ENCODE results near the gene FREM3.

GRCh38 chr4:143531788-143532491 lies 168.5 kb downstream of the FREM3 start:
- TF ChIP-seq KDM4A (IDR thresholded peaks at IDR 0.05; ENCODE audit: low read depth, low read length, severe bottlenecking) (no peak), EP300 (IDR thresholded peaks at IDR 0.05; ENCODE audit: borderline replicate concordance in 1 of 2, low read depth in 2 of 2, low read length in 2 of 2) (no peak), CEBPB (IDR thresholded peaks at IDR 0.05; ENCODE audit: low read depth, low read length) (no peak), KDM1A (IDR thresholded peaks at IDR 0.05; ENCODE audit: borderline replicate concordance, low read length) (no peak), GTF2F1 (IDR thresholded peaks at IDR 0.05; ENCODE audit: borderline replicate concordance, low read depth, low read length) (no peak), POLR2AphosphoS5 (IDR thresholded peaks at IDR 0.05; ENCODE audit: low read depth, low read length) (no peak), JUND (IDR thresholded peaks at IDR 0.05; ENCODE audit: low read length) (no peak), JUN (IDR thresholded peaks at IDR 0.05; ENCODE audit: low read depth, low read length) (no peak), SIN3A (conservative IDR thresholded peaks at IDR 0.05 in 1 of 2, IDR thresholded peaks at IDR 0.05 in 1 of 2; ENCODE audit: low read depth in 1 of 2, low read length in 2 of 2) (no peak), MAX (IDR thresholded peaks at IDR 0.05) (no peak), YY1 (IDR thresholded peaks at IDR 0.05; ENCODE audit: low read depth, low read length) (no peak), SP1 (IDR thresholded peaks at IDR 0.05; ENCODE audit: low read depth, low read length) (no peak)
- TF ChIP-seq, protein P1, sequence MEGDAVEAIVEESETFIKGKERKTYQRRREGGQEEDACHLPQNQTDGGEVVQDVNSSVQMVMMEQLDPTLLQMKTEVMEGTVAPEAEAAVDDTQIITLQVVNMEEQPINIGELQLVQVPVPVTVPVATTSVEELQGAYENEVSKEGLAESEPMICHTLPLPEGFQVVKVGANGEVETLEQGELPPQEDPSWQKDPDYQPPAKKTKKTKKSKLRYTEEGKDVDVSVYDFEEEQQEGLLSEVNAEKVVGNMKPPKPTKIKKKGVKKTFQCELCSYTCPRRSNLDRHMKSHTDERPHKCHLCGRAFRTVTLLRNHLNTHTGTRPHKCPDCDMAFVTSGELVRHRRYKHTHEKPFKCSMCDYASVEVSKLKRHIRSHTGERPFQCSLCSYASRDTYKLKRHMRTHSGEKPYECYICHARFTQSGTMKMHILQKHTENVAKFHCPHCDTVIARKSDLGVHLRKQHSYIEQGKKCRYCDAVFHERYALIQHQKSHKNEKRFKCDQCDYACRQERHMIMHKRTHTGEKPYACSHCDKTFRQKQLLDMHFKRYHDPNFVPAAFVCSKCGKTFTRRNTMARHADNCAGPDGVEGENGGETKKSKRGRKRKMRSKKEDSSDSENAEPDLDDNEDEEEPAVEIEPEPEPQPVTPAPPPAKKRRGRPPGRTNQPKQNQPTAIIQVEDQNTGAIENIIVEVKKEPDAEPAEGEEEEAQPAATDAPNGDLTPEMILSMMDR (IDR thresholded peaks at IDR 0.05; ENCODE audit: control extremely low read depth in 1 of 3, insufficient read depth in 1 of 3, low read depth in 1 of 3, low read length in 3 of 3): no peak
